Endodermal cell (in vitro differentiated cells): ENCODE measurements around the gene KLK7. TPM values are rescaled to one million over a fixed set of nuclear protein-coding genes. Genes with fewer than 3 reads are reported as not detected.

ENCODE experiments used
- DNase-seq: peaks from one replicate; pipeline ENCODE4 v3.0.0-alpha.2; 2017
- H3K27ac ChIP-seq: 2 replicates; pipeline ENCODE4 v1.5.1; 2013; ENCODE audit warnings: mild to moderate bottlenecking, low read depth, low read length, moderate library complexity
- H3K27me3 ChIP-seq: 2 replicates; pipeline ENCODE4 v1.6.1; 2013; ENCODE audit warnings: mild to moderate bottlenecking, low read length, moderate library complexity; ENCODE audit not compliant: insufficient read depth, control insufficient read depth, poor library complexity, severe bottlenecking
- H3K36me3 ChIP-seq: 2 replicates; pipeline ENCODE4 v1.7.0; 2013; ENCODE audit warnings: mild to moderate bottlenecking, low read length, moderate library complexity; ENCODE audit not compliant: control insufficient read depth, insufficient read depth
- H3K4me1 ChIP-seq: one replicate; pipeline ENCODE4 v1.7.0; 2013; ENCODE audit warnings: low read length; ENCODE audit not compliant: control insufficient read depth, insufficient read depth
- H3K4me3 ChIP-seq: 2 replicates; pipeline ENCODE4 v1.5.1; 2013; ENCODE audit warnings: mild to moderate bottlenecking, low read length, moderate library complexity
- H3K9ac ChIP-seq: 2 replicates; pipeline ENCODE4 v1.6.1; 2013; ENCODE audit warnings: mild to moderate bottlenecking, low read length, moderate library complexity; ENCODE audit not compliant: poor library complexity, severe bottlenecking; ENCODE audit errors: extremely low read depth
- H3K9me3 ChIP-seq: 2 replicates; pipeline ENCODE4 v1.6.1; 2013; ENCODE audit warnings: mild to moderate bottlenecking, low read length, moderate library complexity; ENCODE audit not compliant: control insufficient read depth
- H3K27ac Mint-ChIP-seq: 2 replicates; pipeline ENCODE4 v1.8.0; 2020; ENCODE audit warnings: mixed read lengths
- H3K27me3 Mint-ChIP-seq: 2 replicates; pipeline ENCODE4 v1.8.0; 2021; ENCODE audit warnings: mild to moderate bottlenecking, mixed read lengths; ENCODE audit not compliant: insufficient read depth
- H3K36me3 Mint-ChIP-seq: 2 replicates; pipeline ENCODE4 v1.8.0; 2020; ENCODE audit warnings: low read depth, mixed read lengths
- H3K4me1 Mint-ChIP-seq: 2 replicates; pipeline ENCODE4 v1.8.0; 2020; ENCODE audit warnings: mixed read lengths
- H3K4me3 Mint-ChIP-seq: 2 replicates; pipeline ENCODE4 v1.8.0; 2020; ENCODE audit warnings: mild to moderate bottlenecking, moderate library complexity, mixed read lengths
- H3K9me3 Mint-ChIP-seq: 2 replicates; pipeline ENCODE4 v1.8.0; 2020; ENCODE audit warnings: mild to moderate bottlenecking, mixed read lengths
- CTCF ChIP-seq: fragments of 200-600 bp; sonication (generic); conservative IDR thresholded peaks from 2 replicates; pipeline ENCODE4 v1.5.0; 2021; ENCODE audit warnings: antibody characterized with exemption, mild to moderate bottlenecking
- WGBS, 2 experiments: methylation state at CpG; one replicate each; pipeline versions ENCODE4 v1.1.5 to v1.1.7; 2013; ENCODE audit warnings: missing lambda C conversion rate in 2 of 2, mixed read lengths in 1 of 2; ENCODE audit not compliant: insufficient coverage in 1 of 2, insufficient read length in 1 of 2; 5-methylcytosine and 5-hydroxymethylcytosine counted together
- total RNA-seq, 2 donors: library from RNA; stranded (reverse); fragmentation: NEBNext Ultra II Directional in 1 of 2; extraction: Animal tissue kit (Norgen Biotek cat#: 25700) in 1 of 2; gene quantifications; 2 replicates in 1 of 2; 3 replicates in 1 of 2; pipeline ENCODE4 v1.2.1, GENCODE V29; 2021

The KLK7 gene
- total RNA-seq, 2 donors from 2014 or later, result not detected

GRCh38 chr19:50932690-50933083 lies 51.0 kb downstream of the KLK7 start:
- H3K36me3 Mint-ChIP-seq, result no peaks in the 10 kb centered on the region
- peaks cover 21% of the 10 kb centered on the region for H3K27me3 ChIP-seq
- WGBS, 2 experiments, result 82 to 90% methylated on average over 2 to 4 of the region's 4 CpGs
- H3K9me3 ChIP-seq, result no peaks in the 10 kb centered on the region
- H3K4me1 Mint-ChIP-seq, result no peaks in the 10 kb centered on the region
- H3K4me1 ChIP-seq, result no peaks in the 10 kb centered on the region
- no peak overlapping the region for H3K4me3 ChIP-seq
- H3K9me3 Mint-ChIP-seq, result no peaks in the 10 kb centered on the region
- no peak for DNase-seq
- H3K27ac ChIP-seq, result no peak overlapping the region
- no peak overlapping the region for H3K4me3 Mint-ChIP-seq
- TF ChIP-seq CTCF, result no peak
- H3K27me3 Mint-ChIP-seq, result peaks cover 58% of the 10 kb centered on the region
- H3K9ac ChIP-seq, result no peak overlapping the region
- H3K27ac Mint-ChIP-seq, result no peak overlapping the region
- no peaks in the 10 kb centered on the region for H3K36me3 ChIP-seq

GRCh38 chr19:50932018-50932689 lies 51.6 kb downstream of the KLK7 start:
- Histone ChIP-seq H3K27ac (no peak overlapping the region), H3K4me1 (no peaks in the 10 kb centered on the region), H3K4me3 (no peak overlapping the region), H3K9me3 (no peaks in the 10 kb centered on the region), H3K9ac (no peak overlapping the region), H3K27me3 (peaks cover 21% of the 10 kb centered on the region), H3K36me3 (no peaks in the 10 kb centered on the region)
- TF ChIP-seq CTCF, result no peak
- 89 to 100% methylated on average over 9 to 11 of the region's 11 CpGs for WGBS, 2 experiments
- no peak overlapping the region for H3K4me3 Mint-ChIP-seq
- H3K36me3 Mint-ChIP-seq, result no peaks in the 10 kb centered on the region
- no peak for DNase-seq
- no peaks in the 10 kb centered on the region for H3K9me3 Mint-ChIP-seq
- H3K4me1 Mint-ChIP-seq, result no peaks in the 10 kb centered on the region
- H3K27me3 Mint-ChIP-seq, result peaks cover 60% of the 10 kb centered on the region
- no peak overlapping the region for H3K27ac Mint-ChIP-seq

- H3K9me3 ChIP-seq, result no peaks in the 10 kb centered on the region
- H3K9ac ChIP-seq, result no peak overlapping the region
- Mint-ChIP-seq H3K4me3 (no peak overlapping the region), H3K36me3 (no peaks in the 10 kb centered on the region), H3K9me3 (no peaks in the 10 kb centered on the region), H3K27me3 (peaks cover 63% of the 10 kb centered on the region), H3K4me1 (no peaks in the 10 kb centered on the region), H3K27ac (no peak overlapping the region)
- peaks cover 26% of the 10 kb centered on the region for H3K27me3 ChIP-seq
- no peak overlapping the region for H3K27ac ChIP-seq
- no peak overlapping the region for H3K4me3 ChIP-seq
- H3K36me3 ChIP-seq, result no peaks in the 10 kb centered on the region
- DNase-seq, result no peak
- H3K4me1 ChIP-seq, result no peaks in the 10 kb centered on the region
- no peak for TF ChIP-seq CTCF
Observed at GRCh38 chr19:50931023-50931422, 52.7 kb downstream of the KLK7 start.
